ENCODE measurements around the gene SDCCAG8. TPM values are rescaled to one million over a fixed set of nuclear protein-coding genes. Genes with fewer than 3 reads are reported as not detected.

SDCCAG8 gene
- total RNA-seq, 2 donors from 2014 or later, result 49.0 to 56.4 TPM

- DNase-seq (peak in 1 of 4 donors; percentile 18), ATAC-seq (no peak)
- H3K27me3 ChIP-seq, result no peaks in the 10 kb centered on the region
- intact Hi-C loops (cut with DNase I), result no loop called here
- H3K36me3 ChIP-seq (replicated peaks in 1 of 2; ENCODE audit: insufficient read depth in 1 of 2, low read depth in 2 of 2), result no peaks in the 10 kb centered on the region
- H3K4me1 ChIP-seq, result no peaks in the 10 kb centered on the region
- no peak overlapping the region for H3K4me3 ChIP-seq
- TF ChIP-seq POLR2A (IDR thresholded peaks at IDR 0.05), result no peak
- TF ChIP-seq, protein P1, sequence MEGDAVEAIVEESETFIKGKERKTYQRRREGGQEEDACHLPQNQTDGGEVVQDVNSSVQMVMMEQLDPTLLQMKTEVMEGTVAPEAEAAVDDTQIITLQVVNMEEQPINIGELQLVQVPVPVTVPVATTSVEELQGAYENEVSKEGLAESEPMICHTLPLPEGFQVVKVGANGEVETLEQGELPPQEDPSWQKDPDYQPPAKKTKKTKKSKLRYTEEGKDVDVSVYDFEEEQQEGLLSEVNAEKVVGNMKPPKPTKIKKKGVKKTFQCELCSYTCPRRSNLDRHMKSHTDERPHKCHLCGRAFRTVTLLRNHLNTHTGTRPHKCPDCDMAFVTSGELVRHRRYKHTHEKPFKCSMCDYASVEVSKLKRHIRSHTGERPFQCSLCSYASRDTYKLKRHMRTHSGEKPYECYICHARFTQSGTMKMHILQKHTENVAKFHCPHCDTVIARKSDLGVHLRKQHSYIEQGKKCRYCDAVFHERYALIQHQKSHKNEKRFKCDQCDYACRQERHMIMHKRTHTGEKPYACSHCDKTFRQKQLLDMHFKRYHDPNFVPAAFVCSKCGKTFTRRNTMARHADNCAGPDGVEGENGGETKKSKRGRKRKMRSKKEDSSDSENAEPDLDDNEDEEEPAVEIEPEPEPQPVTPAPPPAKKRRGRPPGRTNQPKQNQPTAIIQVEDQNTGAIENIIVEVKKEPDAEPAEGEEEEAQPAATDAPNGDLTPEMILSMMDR (IDR thresholded peaks at IDR 0.05), result no peak
- 68 to 70% methylated on average over 3 of the region's 3 CpGs for WGBS, 2 donors
- H3K9me3 ChIP-seq, result no peaks in the 10 kb centered on the region
- H3K27ac ChIP-seq, result no peak overlapping the region
Observed at GRCh38 chr1:243471754-243472745, 216.2 kb downstream of the SDCCAG8 start.

DNA sequence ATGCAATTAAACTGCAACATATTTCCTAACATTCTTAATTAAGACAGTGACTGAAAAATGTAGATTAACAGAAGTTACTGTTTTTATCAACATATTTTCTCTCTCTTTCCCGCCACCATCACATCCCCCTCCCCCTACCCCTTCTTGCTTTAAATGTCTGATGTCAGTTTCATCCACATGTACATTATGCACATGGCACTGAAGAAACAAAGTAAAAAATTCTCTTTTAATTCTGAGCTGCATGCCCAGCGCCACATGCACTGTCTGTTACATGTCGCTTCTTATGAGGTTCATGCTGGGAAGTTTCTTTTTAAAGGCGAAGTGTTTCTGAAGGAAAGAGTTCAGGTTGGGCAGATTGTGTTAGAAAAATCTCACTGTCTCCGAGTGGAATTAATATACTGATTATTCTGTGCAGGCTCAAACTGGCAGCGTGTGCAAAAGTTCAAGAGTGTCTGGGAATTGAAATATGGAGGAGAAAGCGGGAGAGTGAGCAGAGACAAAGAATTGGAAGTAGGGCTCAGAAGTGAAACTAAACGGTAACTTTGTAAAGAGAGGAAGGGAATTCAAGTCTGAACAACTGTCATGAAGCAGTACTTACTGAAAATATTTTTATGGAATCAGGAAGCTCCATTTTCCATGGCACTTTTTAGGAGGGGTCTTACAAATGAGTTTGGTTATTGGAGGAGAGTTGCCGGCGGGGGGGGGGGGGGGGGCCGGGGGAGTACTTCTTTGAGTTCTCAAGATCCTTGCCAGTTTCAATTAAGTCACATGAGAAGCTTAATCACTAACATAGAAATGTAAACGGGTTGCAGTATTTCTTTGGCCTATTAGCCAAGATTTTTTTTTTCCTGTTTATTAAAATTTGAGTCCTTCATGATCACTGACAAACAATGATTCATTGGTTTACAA, 217.6 kb downstream of the SDCCAG8 start:
- TF ChIP-seq, protein P1 (IDR thresholded peaks at IDR 0.05), result no peak
- no peak for TF ChIP-seq POLR2A (IDR thresholded peaks at IDR 0.05)
- Histone ChIP-seq H3K4me1 (no peaks in the 10 kb centered on the region), H3K27me3 (no peaks in the 10 kb centered on the region), H3K9me3 (no peaks in the 10 kb centered on the region), H3K36me3 (replicated peaks in 1 of 2; ENCODE audit: insufficient read depth in 1 of 2, low read depth in 2 of 2) (no peaks in the 10 kb centered on the region), H3K27ac (no peak overlapping the region), H3K4me3 (no peak overlapping the region)
- ATAC-seq (no peak), DNase-seq (no peak)
- intact Hi-C loops (cut with DNase I), result no loop called here
- 45 to 61% methylated on average over 12 of the region's 12 CpGs for WGBS, 2 donors

DNA sequence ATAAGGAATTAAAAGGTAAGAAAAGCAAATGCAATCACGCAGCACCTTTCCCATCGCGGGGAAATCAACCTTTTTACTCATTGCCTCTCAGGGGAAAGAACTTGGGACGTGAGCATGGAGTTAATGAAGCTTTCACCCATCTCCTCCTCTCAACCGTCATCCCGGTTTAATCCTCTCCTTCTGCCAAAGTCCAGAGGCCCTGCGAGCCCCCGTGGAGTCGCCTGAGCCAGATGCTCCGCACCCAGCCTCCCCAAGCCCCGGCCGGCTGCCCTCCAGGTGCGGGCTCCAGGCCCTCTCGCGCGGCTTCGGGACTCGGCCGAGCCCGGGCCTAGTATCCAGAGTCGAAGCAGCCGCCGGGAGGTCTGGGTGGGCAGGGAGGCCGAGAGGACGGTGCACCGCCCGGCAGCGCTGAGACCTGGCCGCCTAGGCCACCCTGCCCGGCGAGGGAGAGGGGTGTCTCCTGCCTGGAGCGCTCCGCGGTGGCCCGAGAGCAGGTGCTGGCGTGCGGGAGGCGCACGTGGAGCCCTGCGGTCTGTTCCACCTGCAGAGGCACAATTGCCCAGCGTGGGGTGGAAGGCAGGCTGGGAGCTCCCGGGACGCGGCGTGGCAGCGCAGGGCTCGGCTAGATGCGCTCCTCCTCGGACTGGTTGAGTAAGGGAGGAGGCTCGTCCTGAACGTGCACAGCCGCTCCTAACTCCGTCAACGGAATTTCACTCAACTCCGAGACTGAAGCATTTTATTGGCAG, 218.5 kb downstream of the SDCCAG8 start:
- DNase-seq (no peak), ATAC-seq (no peak)
- H3K4me3 ChIP-seq, result no peak overlapping the region
- WGBS, 2 donors, result 86% methylated on average over 29 to 55 of the region's 55 CpGs
- TF ChIP-seq POLR2A (IDR thresholded peaks at IDR 0.05), result no peak
- TF ChIP-seq, protein P1 (IDR thresholded peaks at IDR 0.05), result no peak
- no peak overlapping the region for H3K27ac ChIP-seq
- no peaks in the 10 kb centered on the region for H3K36me3 ChIP-seq (replicated peaks in 1 of 2; ENCODE audit: insufficient read depth in 1 of 2, low read depth in 2 of 2)
- H3K4me1 ChIP-seq, result no peaks in the 10 kb centered on the region
- no peaks in the 10 kb centered on the region for H3K27me3 ChIP-seq
- no peaks in the 10 kb centered on the region for H3K9me3 ChIP-seq
- intact Hi-C loops (cut with DNase I), result no loop called here

DNA sequence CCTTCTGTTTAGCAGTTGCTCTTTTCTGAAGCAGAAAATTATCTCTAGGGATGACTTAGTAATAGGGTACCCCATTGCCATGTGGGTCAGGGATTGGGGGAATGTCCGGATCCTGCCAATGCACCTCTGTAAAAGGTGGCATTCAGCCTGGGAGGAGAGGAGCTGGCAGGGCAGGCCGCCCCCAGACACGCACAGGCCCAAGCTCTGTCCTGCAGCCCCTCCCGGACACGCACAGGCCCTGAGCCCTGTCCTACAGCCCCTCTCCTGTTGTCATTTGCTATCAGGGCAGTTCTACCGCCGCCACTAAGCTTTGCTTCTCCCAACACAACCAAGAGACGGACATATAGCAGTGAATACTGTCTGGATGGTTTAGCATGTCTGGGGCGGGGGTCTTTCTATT, 219.1 kb downstream of the SDCCAG8 start:
- intact Hi-C loops (cut with DNase I), result no loop called here
- WGBS, 2 donors, result 97 to 98% methylated on average over 9 of the region's 9 CpGs

More for the DNA sequence above, 219.1 kb downstream of the SDCCAG8 start:
- no peak for TF ChIP-seq POLR2A (IDR thresholded peaks at IDR 0.05)
- TF ChIP-seq, protein P1 (IDR thresholded peaks at IDR 0.05), result no peak
- Histone ChIP-seq H3K27me3 (no peaks in the 10 kb centered on the region), H3K4me1 (no peaks in the 10 kb centered on the region), H3K27ac (no peak overlapping the region), H3K9me3 (no peaks in the 10 kb centered on the region), H3K4me3 (no peak overlapping the region), H3K36me3 (replicated peaks in 1 of 2; ENCODE audit: insufficient read depth in 1 of 2, low read depth in 2 of 2) (no peaks in the 10 kb centered on the region)
- no peak for ATAC-seq
- no peak for DNase-seq

Measured in body of pancreas (tissue), 4 donors.